GM21381 (cell line): ENCODE measurements around the gene PLS1.
"Not testable (repeated sequence)": the region's sequence is repeated elsewhere in the genome, so short reads cannot be mapped to it uniquely, and the experiment has no call there.

Source experiments
- ATAC-seq: cut with Tn5 transposase; IDR thresholded peaks from one replicate; pipeline ENCODE4 v1.9.1; 2021; ENCODE audit warnings: mild to moderate bottlenecking, moderate library complexity; ENCODE audit not compliant: unreplicated experiment

Gene PLS1

GRCh38 chr3:142595581-142595950 lies 627 bp upstream of the PLS1 start:
- ATAC-seq, result no peak

- no peak for ATAC-seq
Observed at GRCh38 chr3:142596726-142597088, 514 bp downstream of the PLS1 start.

- ATAC-seq, result no peak
Observed at GRCh38 chr3:142597906-142598305, 1.7 kb downstream of the PLS1 start.

GRCh38 chr3:142601713-142602112 lies 5.5 kb downstream of the PLS1 start:
- no peak for ATAC-seq

- no peak for ATAC-seq
Observed at GRCh38 chr3:142602619-142603385, 6.6 kb downstream of the PLS1 start.

GRCh38 chr3:142603386-142603705 lies 7.2 kb downstream of the PLS1 start:
- ATAC-seq, result not testable (repeated sequence)

- no peak for ATAC-seq
Observed at GRCh38 chr3:142604940-142605339, 8.7 kb downstream of the PLS1 start.

GRCh38 chr3:142608631-142609030 lies 12.4 kb downstream of the PLS1 start:
- no peak for ATAC-seq

GRCh38 chr3:142609136-142609535 lies 12.9 kb downstream of the PLS1 start:
- ATAC-seq, result no peak

- no peak for ATAC-seq
Observed at GRCh38 chr3:142611206-142611605, 15.0 kb downstream of the PLS1 start.

DNA sequence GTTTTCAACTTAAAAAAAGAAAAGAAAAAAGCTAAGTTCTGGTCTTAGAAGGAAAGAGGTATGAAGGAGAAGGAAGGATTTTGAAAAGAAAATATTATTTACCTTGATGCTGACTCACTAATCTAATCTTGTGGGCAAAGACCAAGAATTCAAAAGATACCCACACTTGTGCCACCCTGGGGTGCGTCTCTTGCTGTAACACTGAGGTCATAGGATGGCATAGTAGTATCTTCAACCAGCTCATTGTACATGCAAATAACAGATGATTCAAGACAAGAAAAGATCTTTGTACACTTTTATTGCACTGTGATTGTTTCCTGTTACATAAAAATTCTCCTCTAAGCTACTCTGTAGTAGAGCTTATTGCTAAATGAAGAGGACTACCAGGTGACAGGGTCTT lies 17.3 kb downstream of the PLS1 start:
- no peak for ATAC-seq

- ATAC-seq, result no peak
Observed at GRCh38 chr3:142614059-142614626, 17.9 kb downstream of the PLS1 start.

GRCh38 chr3:142615171-142615570 lies 19.0 kb downstream of the PLS1 start:
- ATAC-seq, result no peak

GRCh38 chr3:142618917-142619461 lies 22.8 kb downstream of the PLS1 start:
- ATAC-seq, result no peak

- ATAC-seq, result no peak
Observed at GRCh38 chr3:142622405-142622804, 26.2 kb downstream of the PLS1 start.

- no peak for ATAC-seq
Observed at GRCh38 chr3:142623194-142623593, 27.0 kb downstream of the PLS1 start.

GRCh38 chr3:142624341-142625152 lies 28.4 kb downstream of the PLS1 start:
- ATAC-seq, result no peak

DNA sequence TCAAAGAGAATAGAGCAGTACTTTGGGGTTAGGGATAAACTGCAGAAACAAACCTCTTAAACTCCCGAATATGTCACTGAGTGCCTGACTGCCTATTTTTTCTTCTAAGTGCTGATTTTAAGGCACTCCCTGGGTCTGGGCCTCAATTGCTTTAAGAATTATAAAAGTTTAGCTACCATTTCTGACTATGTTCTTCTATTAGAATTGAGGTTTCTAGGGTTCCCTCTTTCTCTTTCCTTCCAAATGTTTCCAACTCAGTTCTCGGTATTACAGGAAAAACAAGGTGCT lies 28.9 kb downstream of the PLS1 start:
- ATAC-seq, result no peak

- ATAC-seq, result no peak
Observed at GRCh38 chr3:142626971-142627370, 30.8 kb downstream of the PLS1 start.

DNA sequence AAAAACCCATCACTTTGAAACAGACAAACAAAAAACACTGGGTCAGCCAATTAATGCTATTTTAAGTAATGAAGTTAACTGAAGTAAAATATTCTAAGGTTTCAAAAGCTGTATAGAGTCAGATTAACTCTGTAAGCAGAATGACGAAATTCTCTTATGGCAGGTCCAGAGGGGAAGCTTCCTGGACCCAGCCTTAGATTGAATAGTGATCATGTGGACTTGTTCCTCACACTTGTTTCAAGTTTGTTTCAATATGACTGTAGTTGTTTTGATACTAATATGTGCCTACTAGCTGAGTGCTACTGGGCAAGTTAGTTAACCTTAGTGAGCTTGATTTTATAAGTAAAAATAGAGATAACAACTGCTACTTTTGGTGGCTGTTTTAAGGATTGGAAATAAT lies 32.6 kb downstream of the PLS1 start:
- no peak for ATAC-seq

GRCh38 chr3:142633073-142633472 lies 36.9 kb downstream of the PLS1 start:
- ATAC-seq, result no peak

- ATAC-seq, result no peak
Observed at GRCh38 chr3:142636050-142636449, 39.9 kb downstream of the PLS1 start.
